Skeletal muscle satellite cell (primary cell): ENCODE measurements around the gene GPT2.
"Not testable (repeated sequence)": the region's sequence is repeated elsewhere in the genome, so short reads cannot be mapped to it uniquely, and the experiment has no call there.

Experiments used
- H3K27me3 ChIP-seq: 2 replicates; pipeline ENCODE4 v1.7.0; 2013; ENCODE audit warnings: low read length; ENCODE audit not compliant: control insufficient read depth, insufficient read depth
- H3K36me3 ChIP-seq: 2 replicates; pipeline ENCODE4 v1.7.0; 2013; ENCODE audit warnings: mild to moderate bottlenecking, control low read depth, low read length; ENCODE audit not compliant: insufficient read depth
- H3K4me1 ChIP-seq: 2 replicates; pipeline ENCODE4 v1.7.0; 2013; ENCODE audit warnings: low read length; ENCODE audit not compliant: control insufficient read depth, insufficient read depth
- H3K4me2 ChIP-seq: 2 replicates; pipeline ENCODE4 v1.7.0; 2013; ENCODE audit warnings: mild to moderate bottlenecking, low read length
- H3K4me3 ChIP-seq: 2 replicates; pipeline ENCODE4 v1.7.0; 2013; ENCODE audit warnings: low read length
- H3K9ac ChIP-seq: 2 replicates; pipeline ENCODE4 v1.7.0; 2013; ENCODE audit warnings: mild to moderate bottlenecking, low read depth, low read length, moderate library complexity
- H3K9me3 ChIP-seq: replicated peaks from 2 replicates; pipeline ENCODE4 v1.7.0; 2013; ENCODE audit warnings: mild to moderate bottlenecking, control low read depth, low read length

Gene GPT2

DNA sequence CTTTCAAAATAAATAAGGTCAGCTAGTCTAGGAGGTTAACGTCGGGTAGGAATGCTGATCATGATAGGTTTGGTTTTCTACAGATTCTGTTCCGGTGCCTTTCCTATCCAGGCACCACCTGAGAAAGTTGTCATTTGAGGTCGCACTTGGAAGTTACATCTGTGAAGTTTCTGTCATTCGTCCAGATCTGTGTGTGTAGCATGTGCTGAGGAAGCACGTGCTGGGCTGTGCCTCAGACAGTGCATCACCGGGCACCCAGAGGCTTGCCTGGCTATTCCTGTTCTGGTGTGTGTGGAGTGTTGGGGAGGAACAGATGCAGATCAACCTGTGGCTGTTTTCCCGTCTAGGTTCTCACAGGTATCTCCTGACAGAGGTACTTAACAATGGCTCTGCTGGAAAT lies 46.7 kb downstream of the GPT2 start:
- Histone ChIP-seq H3K9me3 (no peaks in the 10 kb centered on the region), H3K36me3 (peaks cover 25% of the 10 kb centered on the region), H3K4me3 (no peak overlapping the region), H3K4me1 (no peaks in the 10 kb centered on the region), H3K4me2 (no peak overlapping the region), H3K9ac (no peak overlapping the region), H3K27me3 (no peaks in the 10 kb centered on the region)

GRCh38 chr16:46932802-46933201 lies 48.6 kb downstream of the GPT2 start:
- Histone ChIP-seq H3K4me3 (no peak overlapping the region), H3K4me1 (no peaks in the 10 kb centered on the region), H3K9me3 (no peaks in the 10 kb centered on the region), H3K27me3 (no peaks in the 10 kb centered on the region), H3K4me2 (no peak overlapping the region), H3K9ac (no peak overlapping the region), H3K36me3 (peaks cover 14% of the 10 kb centered on the region)

- H3K27me3 ChIP-seq = no peaks in the 10 kb centered on the region
- no peak overlapping the region for H3K4me2 ChIP-seq
- H3K36me3 ChIP-seq = no peaks in the 10 kb centered on the region
- no peak overlapping the region for H3K4me3 ChIP-seq
- no peak overlapping the region for H3K9ac ChIP-seq
- no peaks in the 10 kb centered on the region for H3K9me3 ChIP-seq
- H3K4me1 ChIP-seq = no peaks in the 10 kb centered on the region
These were observed 53.4 kb downstream of the GPT2 start for GRCh38 chr16:46937536-46937935.

DNA sequence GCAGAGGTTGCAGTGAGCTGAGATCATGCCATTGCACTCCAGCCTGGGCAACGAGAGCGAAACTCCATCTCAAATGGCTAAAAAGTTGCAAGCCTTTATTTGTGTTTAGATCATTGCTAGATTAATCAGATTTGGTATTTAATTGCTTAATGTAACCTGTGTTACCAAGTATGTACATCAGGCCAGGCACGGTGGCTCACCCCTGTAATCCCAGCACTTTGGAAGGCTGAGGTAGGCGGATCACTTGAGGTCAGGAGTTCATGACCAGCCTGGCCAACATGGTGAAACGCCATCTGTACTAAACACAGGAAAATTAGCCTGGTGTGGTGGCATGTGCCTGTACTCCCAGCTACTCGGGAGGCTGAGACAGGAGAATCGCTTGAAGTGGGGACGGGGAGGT lies 60.6 kb downstream of the GPT2 start:
- H3K4me1 ChIP-seq, H3K9ac ChIP-seq, H3K36me3 ChIP-seq, H3K9me3 ChIP-seq, H3K27me3 ChIP-seq, H3K4me3 ChIP-seq, H3K4me2 ChIP-seq: not testable (repeated sequence)

DNA sequence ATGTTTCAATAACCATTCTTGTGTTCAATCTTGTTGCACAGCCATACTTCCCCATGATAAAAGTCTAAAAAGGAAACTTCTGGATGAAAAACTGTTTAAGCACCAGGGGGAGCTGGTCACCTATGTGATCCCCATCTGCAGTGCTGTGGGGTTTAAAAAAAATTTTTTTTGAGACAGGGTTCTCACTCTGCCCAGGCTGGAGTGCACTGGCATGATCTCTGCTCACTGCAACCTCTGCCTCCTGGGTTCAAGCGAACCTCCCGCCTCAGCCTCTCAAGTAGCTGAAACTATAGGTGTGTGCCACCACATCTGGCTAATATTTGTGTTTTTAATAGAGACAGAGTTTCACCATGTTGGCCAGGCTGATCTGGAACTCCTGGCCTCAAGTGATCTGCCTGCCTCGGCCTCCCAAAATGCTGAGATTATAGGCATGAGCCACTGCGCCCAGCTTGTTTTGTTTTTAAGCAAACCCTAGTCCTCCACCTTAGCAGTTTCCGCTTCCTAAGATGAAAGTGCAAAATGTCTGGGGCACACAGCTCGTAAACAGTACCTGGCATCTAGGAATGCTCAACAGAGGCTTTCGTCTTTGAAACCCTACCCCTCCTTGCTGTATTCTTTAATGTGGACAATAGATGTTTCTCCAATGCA lies 63.9 kb downstream of the GPT2 start:
- Histone ChIP-seq H3K9me3 (no peaks in the 10 kb centered on the region), H3K27me3 (no peaks in the 10 kb centered on the region), H3K4me2 (no peak overlapping the region), H3K4me1 (no peaks in the 10 kb centered on the region), H3K9ac (no peak overlapping the region), H3K36me3 (no peaks in the 10 kb centered on the region), H3K4me3 (no peak overlapping the region)

GRCh38 chr16:46948548-46949166 lies 64.5 kb downstream of the GPT2 start:
- no peaks in the 10 kb centered on the region for H3K9me3 ChIP-seq
- H3K4me1 ChIP-seq = no peaks in the 10 kb centered on the region
- H3K9ac ChIP-seq = no peak overlapping the region
- H3K27me3 ChIP-seq = no peaks in the 10 kb centered on the region
- H3K36me3 ChIP-seq = no peaks in the 10 kb centered on the region
- no peak overlapping the region for H3K4me3 ChIP-seq
- no peak overlapping the region for H3K4me2 ChIP-seq

GRCh38 chr16:46949241-46949892 lies 65.2 kb downstream of the GPT2 start:
- Histone ChIP-seq H3K9ac (no peak overlapping the region), H3K4me2 (no peak overlapping the region), H3K9me3 (no peaks in the 10 kb centered on the region), H3K4me3 (no peak overlapping the region), H3K36me3 (no peaks in the 10 kb centered on the region), H3K4me1 (no peaks in the 10 kb centered on the region), H3K27me3 (no peaks in the 10 kb centered on the region)

GRCh38 chr16:46950009-46950408 lies 65.8 kb downstream of the GPT2 start:
- peaks cover 6% of the 10 kb centered on the region for H3K36me3 ChIP-seq
- H3K4me1 ChIP-seq = no peaks in the 10 kb centered on the region
- H3K9me3 ChIP-seq = no peaks in the 10 kb centered on the region
- no peak overlapping the region for H3K4me3 ChIP-seq
- no peaks in the 10 kb centered on the region for H3K27me3 ChIP-seq
- no peak overlapping the region for H3K4me2 ChIP-seq
- H3K9ac ChIP-seq = no peak overlapping the region

DNA sequence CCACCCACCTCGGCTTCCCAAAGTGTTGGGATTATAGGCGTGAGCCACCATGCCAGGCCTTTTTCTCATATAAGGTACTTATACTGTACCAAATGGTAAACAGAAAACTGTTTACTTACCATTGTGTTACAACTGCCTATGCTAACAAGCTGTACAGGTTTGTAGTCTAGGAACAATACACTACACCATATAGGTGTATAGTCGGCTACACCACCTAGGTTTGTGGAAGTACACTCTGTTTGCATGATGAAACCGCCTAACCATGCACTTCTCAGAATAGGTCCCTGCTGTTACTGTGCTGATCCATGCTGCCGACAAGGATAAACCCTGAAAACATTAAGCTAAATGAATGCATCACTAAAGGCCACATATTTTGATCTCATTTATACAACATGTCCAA lies 70.4 kb downstream of the GPT2 start:
- H3K36me3 ChIP-seq = peaks cover 45% of the 10 kb centered on the region
- no peak overlapping the region for H3K9ac ChIP-seq

GRCh38 chr16:46961373-46962353 lies 77.5 kb downstream of the GPT2 start:
- no peak overlapping the region for H3K9ac ChIP-seq
- no peaks in the 10 kb centered on the region for H3K9me3 ChIP-seq
- no peak overlapping the region for H3K4me3 ChIP-seq
- no peaks in the 10 kb centered on the region for H3K27me3 ChIP-seq
- peaks cover 84% of the 10 kb centered on the region for H3K36me3 ChIP-seq
- H3K4me1 ChIP-seq = peaks cover 10% of the 10 kb centered on the region
- H3K4me2 ChIP-seq = no peak overlapping the region

More for the DNA sequence above, 70.4 kb downstream of the GPT2 start:
- Histone ChIP-seq H3K4me2 (no peak overlapping the region), H3K4me3 (no peak overlapping the region), H3K4me1 (no peaks in the 10 kb centered on the region), H3K27me3 (no peaks in the 10 kb centered on the region), H3K9me3 (no peaks in the 10 kb centered on the region)

GRCh38 chr16:46962629-46963028 lies 78.5 kb downstream of the GPT2 start:
- Histone ChIP-seq H3K4me3 (no peak overlapping the region), H3K9me3 (no peaks in the 10 kb centered on the region), H3K4me1 (peaks cover 10% of the 10 kb centered on the region), H3K27me3 (no peaks in the 10 kb centered on the region), H3K9ac (no peak overlapping the region), H3K4me2 (no peak overlapping the region), H3K36me3 (peaks cover 84% of the 10 kb centered on the region)
